Hepatocyte (in vitro differentiated cells): Measurements from ENCODE around the gene PPP6R2. TPM values are rescaled to one million over a fixed set of nuclear protein-coding genes. Genes with fewer than 3 reads are reported as not detected.

ENCODE experiments used
- DNase-seq: peaks from one replicate; pipeline ENCODE4 v3.0.0-alpha.2; 2016; ENCODE audit warnings: low spot score
- H2AFZ ChIP-seq: fragments of 200-600 bp; sonication (generic); 2 replicates; pipeline ENCODE4 v1.6.0; 2016; ENCODE audit warnings: antibody characterized with exemption, mild to moderate bottlenecking
- H3K27ac ChIP-seq: fragments of 200-600 bp; sonication (generic); 2 replicates; pipeline ENCODE4 v1.5.1; 2016; ENCODE audit warnings: mild to moderate bottlenecking
- H3K27me3 ChIP-seq: fragments of 200-600 bp; sonication (generic); 2 replicates; pipeline ENCODE4 v1.6.1; 2016
- H3K36me3 ChIP-seq: fragments of 200-600 bp; sonication (generic); replicated peaks from 2 replicates; pipeline ENCODE4 v1.5.1; 2016; ENCODE audit warnings: low read depth; ENCODE audit not compliant: insufficient read depth
- H3K4me1 ChIP-seq: fragments of 200-600 bp; sonication (generic); 2 replicates; pipeline ENCODE4 v1.5.1; 2016; ENCODE audit warnings: mild to moderate bottlenecking, moderate library complexity; ENCODE audit not compliant: insufficient read depth
- H3K4me2 ChIP-seq: fragments of 200-600 bp; sonication (generic); 2 replicates; pipeline ENCODE4 v1.6.0; 2016
- H3K4me3 ChIP-seq: fragments of 200-600 bp; sonication (generic); 2 replicates; pipeline ENCODE4 v1.5.1; 2016; ENCODE audit warnings: mild to moderate bottlenecking
- H3K79me2 ChIP-seq: fragments of 200-600 bp; sonication (generic); 2 replicates; pipeline ENCODE4 v1.6.0; 2017; ENCODE audit warnings: mild to moderate bottlenecking
- H3K9me2 ChIP-seq: fragments of 200-600 bp; sonication (generic); replicated peaks from 2 replicates; pipeline ENCODE4 v1.6.0; 2017; ENCODE audit warnings: mild to moderate bottlenecking; ENCODE audit not compliant: insufficient read depth
- H3K9me3 ChIP-seq: fragments of 200-600 bp; sonication (generic); 2 replicates; pipeline ENCODE4 v1.5.1; 2016; ENCODE audit warnings: low read depth, mild to moderate bottlenecking
- H4K20me1 ChIP-seq: fragments of 200-600 bp; sonication (generic); 2 replicates; pipeline ENCODE4 v1.6.0; 2016; ENCODE audit warnings: mild to moderate bottlenecking; ENCODE audit not compliant: insufficient read depth, poor library complexity, severe bottlenecking
- CTCF ChIP-seq: fragments of 200-600 bp; sonication (generic); IDR thresholded peaks from 2 replicates; pipeline ENCODE4 v1.5.1; 2016; ENCODE audit warnings: antibody characterized with exemption, mild to moderate bottlenecking; ENCODE audit not compliant: poor library complexity
- EZH2 ChIP-seq: fragments of 200-600 bp; sonication (generic); IDR thresholded peaks from 2 replicates; pipeline ENCODE4 v1.6.1; 2016; ENCODE audit warnings: antibody characterized with exemption, mild to moderate bottlenecking, borderline replicate concordance
- EZH2phosphoT487 ChIP-seq: fragments of 200-600 bp; sonication (generic); IDR thresholded peaks from one replicate; pipeline ENCODE4 v1.6.1; 2018; ENCODE audit warnings: antibody characterized with exemption, mild to moderate bottlenecking, low read depth, moderate library complexity; ENCODE audit not compliant: unreplicated experiment, severe bottlenecking
- WGBS: methylation state at CpG from one replicate; pipeline ENCODE4 v1.1.6; 2016; ENCODE audit warnings: low lambda C conversion rate; ENCODE audit errors: missing lambda C conversion rate; 5-methylcytosine and 5-hydroxymethylcytosine counted together
- polyA plus RNA-seq: library from polyadenylated mRNA; unstranded; fragments of >200 nt; fragmentation: Nextera tagmentation; extraction: Ambion mirVana; gene quantifications from 2 replicates; pipeline ENCODE4 v1.2.1, GENCODE V29; 2016
- total RNA-seq: library from RNA; depleted of rRNA; stranded (reverse); fragments of >200 nt; gene quantifications from 2 replicates; pipeline ENCODE4 v1.2.3, GENCODE V29; 2014

Gene PPP6R2
- total and polyA plus RNA-seq, 2 experiments from 2014 or later, result 47.0 to 57.9 TPM

GRCh38 chr22:50445071-50445879, 102.1 kb downstream of the PPP6R2 start:
- no peak overlapping the region for H2AFZ ChIP-seq
- no peaks in the 10 kb centered on the region for H4K20me1 ChIP-seq
- no peaks in the 10 kb centered on the region for H3K9me3 ChIP-seq
- WGBS, result 82% methylated on average over 30 of the region's 30 CpGs
- no peaks in the 10 kb centered on the region for H3K9me2 ChIP-seq
- H3K36me3 ChIP-seq, result no peaks in the 10 kb centered on the region
- H3K4me3 ChIP-seq, result no peak overlapping the region
- no peak overlapping the region for H3K4me2 ChIP-seq
- no peaks in the 10 kb centered on the region for H3K4me1 ChIP-seq
- H3K79me2 ChIP-seq, result no peaks in the 10 kb centered on the region
- TF ChIP-seq EZH2phosphoT487, result no peak
- no peak for TF ChIP-seq EZH2
- no peak for TF ChIP-seq CTCF
- DNase-seq, result no peak
- no peaks in the 10 kb centered on the region for H3K27me3 ChIP-seq
- H3K27ac ChIP-seq, result no peak overlapping the region

DNA sequence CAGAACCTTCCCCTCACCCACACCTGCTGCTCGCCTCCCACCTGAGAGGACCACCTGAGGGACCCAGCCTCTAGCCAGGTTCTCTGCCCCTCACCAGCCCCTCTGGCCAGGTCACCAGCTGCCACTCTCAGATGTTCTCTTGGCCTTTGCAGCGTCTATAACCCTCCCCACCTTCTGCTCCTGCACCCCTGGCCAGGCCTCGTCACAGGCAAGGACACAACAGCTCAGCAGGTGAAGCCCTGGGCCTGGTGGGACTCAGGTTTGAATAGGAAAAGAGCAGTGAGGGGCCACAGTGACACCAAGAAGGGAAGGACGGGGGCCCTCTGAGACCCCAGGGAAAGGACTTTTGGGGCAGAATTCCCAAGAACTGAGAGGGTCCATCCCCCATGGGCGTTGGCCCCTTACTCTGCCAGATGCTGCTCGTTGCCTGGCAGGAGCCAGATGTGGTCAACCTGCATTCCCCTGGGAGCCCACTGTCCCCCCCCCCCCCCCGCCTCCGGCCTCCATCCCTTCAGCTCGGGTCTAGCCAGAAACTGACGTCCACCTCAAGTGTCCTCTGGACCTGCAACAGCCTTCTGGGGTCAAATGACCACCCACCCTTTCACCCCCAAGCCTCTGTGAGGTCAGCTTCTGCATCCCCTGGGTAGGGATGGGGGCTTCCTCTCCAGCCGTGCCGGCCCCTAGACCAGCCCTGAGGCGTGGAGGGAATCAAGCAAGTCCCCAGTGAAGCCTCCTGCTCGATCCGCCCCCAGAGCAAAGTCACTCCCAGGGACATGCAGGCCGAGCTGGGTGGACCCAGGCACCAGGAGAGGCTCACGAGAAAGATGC, 103.0 kb downstream of the PPP6R2 start:
- Histone ChIP-seq H3K4me2 (no peak overlapping the region), H3K4me3 (no peak overlapping the region), H3K9me3 (no peaks in the 10 kb centered on the region), H4K20me1 (no peaks in the 10 kb centered on the region), H3K36me3 (no peaks in the 10 kb centered on the region), H3K9me2 (no peaks in the 10 kb centered on the region), H3K27me3 (no peaks in the 10 kb centered on the region), H3K79me2 (no peaks in the 10 kb centered on the region), H3K4me1 (no peaks in the 10 kb centered on the region), H3K27ac (no peak overlapping the region), H2AFZ (no peak overlapping the region)
- WGBS, result 85% methylated on average over 14 of the region's 17 CpGs
- TF ChIP-seq EZH2 (no peak), EZH2phosphoT487 (no peak), CTCF (no peak)
- DNase-seq, result no peak

DNA sequence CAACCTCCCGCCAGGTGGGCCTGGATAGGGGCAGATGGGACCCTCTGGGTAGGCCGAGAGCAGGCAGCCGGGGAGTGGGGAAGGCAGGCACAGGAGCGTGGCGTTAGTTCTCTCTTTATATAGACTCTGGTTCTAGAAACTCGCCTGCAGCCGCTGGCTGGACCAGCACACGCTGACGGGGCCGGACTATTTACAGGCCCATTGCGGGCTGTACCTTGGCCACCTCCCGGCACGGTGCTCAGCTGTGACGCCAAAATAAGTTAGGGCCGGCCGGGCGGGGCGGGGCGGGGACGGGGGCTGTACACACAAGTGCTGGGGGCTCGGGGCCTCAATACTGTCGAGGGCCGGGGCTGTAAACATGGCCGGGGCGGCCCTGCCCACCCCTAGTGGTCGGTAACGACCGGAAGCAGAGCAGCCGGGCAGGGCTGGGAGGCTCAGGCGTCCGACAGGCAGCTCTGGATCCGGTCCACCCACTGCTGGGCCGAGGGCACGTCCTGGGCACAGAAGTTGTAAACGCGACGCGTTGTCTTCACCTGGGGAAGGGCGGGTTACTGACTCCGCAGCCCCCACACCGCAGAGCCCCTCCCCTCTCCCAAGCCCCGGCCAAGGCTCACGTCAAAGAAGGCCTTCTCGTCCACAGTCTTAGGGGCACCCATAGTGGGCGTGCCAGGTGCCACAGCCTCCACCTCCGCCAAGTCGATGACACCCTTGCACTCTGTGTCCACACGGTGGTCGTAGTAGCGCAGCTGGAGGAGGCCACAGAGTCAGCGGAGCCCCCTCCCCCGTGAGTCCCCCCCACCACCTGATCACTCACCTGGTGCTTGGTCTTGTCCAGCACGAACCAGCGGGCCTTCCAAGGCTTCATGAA, 103.8 kb downstream of the PPP6R2 start:
- Histone ChIP-seq H2AFZ (no peak overlapping the region), H3K4me2 (no peak overlapping the region), H3K36me3 (no peaks in the 10 kb centered on the region), H3K4me1 (no peaks in the 10 kb centered on the region), H3K27me3 (no peaks in the 10 kb centered on the region), H4K20me1 (no peaks in the 10 kb centered on the region), H3K4me3 (no peak overlapping the region), H3K9me3 (no peaks in the 10 kb centered on the region), H3K9me2 (no peaks in the 10 kb centered on the region), H3K79me2 (no peaks in the 10 kb centered on the region), H3K27ac (no peak overlapping the region)
- 88% methylated on average over 41 of the region's 54 CpGs for WGBS
- no peak for DNase-seq
- no peak for TF ChIP-seq CTCF
- no peak for TF ChIP-seq EZH2phosphoT487
- no peak for TF ChIP-seq EZH2
